HG03103 (cell line): ENCODE results near the gene LRMDA.

Experiments used
- ATAC-seq: cut with Tn5 transposase; IDR thresholded peaks from one replicate; pipeline ENCODE4 v1.9.1; 2021; ENCODE audit warnings: low read depth; ENCODE audit not compliant: unreplicated experiment

Gene LRMDA

GRCh38 chr10:75999515-76000209, 568.2 kb downstream of the LRMDA start:
- ATAC-seq, result no peak

GRCh38 chr10:76000550-76000949, 569.1 kb downstream of the LRMDA start:
- ATAC-seq, result no peak

GRCh38 chr10:76001019-76001418, 569.6 kb downstream of the LRMDA start:
- no peak for ATAC-seq

GRCh38 chr10:76001461-76001860, 570.0 kb downstream of the LRMDA start:
- no peak for ATAC-seq

- no peak for ATAC-seq
Observed at GRCh38 chr10:76002262-76002854, 570.9 kb downstream of the LRMDA start.

GRCh38 chr10:76007667-76008181, 576.3 kb downstream of the LRMDA start:
- no peak for ATAC-seq

- ATAC-seq, result no peak
Observed at GRCh38 chr10:76009531-76009930, 578.1 kb downstream of the LRMDA start.

- ATAC-seq, result no peak
Observed at GRCh38 chr10:76010703-76011102, 579.3 kb downstream of the LRMDA start.

- no peak for ATAC-seq
Observed at GRCh38 chr10:76012716-76013327, 581.4 kb downstream of the LRMDA start.

GRCh38 chr10:76015245-76015644, 583.8 kb downstream of the LRMDA start:
- no peak for ATAC-seq

- no peak for ATAC-seq
Observed at GRCh38 chr10:76017026-76017732, 585.8 kb downstream of the LRMDA start.

- no peak for ATAC-seq
Observed at GRCh38 chr10:76017733-76018433, 586.5 kb downstream of the LRMDA start.

- ATAC-seq, result no peak
Observed at GRCh38 chr10:76020630-76021029, 589.2 kb downstream of the LRMDA start.

- no peak for ATAC-seq
Observed at GRCh38 chr10:76021398-76021797, 590.0 kb downstream of the LRMDA start.

GRCh38 chr10:76022366-76022765, 590.9 kb downstream of the LRMDA start:
- ATAC-seq, result no peak

- no peak for ATAC-seq
Observed at GRCh38 chr10:76023007-76023406, 591.6 kb downstream of the LRMDA start.

GRCh38 chr10:76024460-76025123, 593.2 kb downstream of the LRMDA start:
- no peak for ATAC-seq

- no peak for ATAC-seq
Observed at GRCh38 chr10:76025124-76025477, 593.7 kb downstream of the LRMDA start.

- no peak for ATAC-seq
Observed at GRCh38 chr10:76026176-76026771, 594.9 kb downstream of the LRMDA start.

- no peak for ATAC-seq
Observed at GRCh38 chr10:76026905-76027304, 595.5 kb downstream of the LRMDA start.
